SK-N-SH treated with all-trans-retinoic acid at 6 μM for 48 hours (cell line): Measurements from ENCODE around the gene NCAM2.

Experiments
- ARNTL ChIP-seq: fragments of 450-650 bp; formaldehyde crosslinking; IDR thresholded peaks from 2 replicates; pipeline ENCODE4 v1.5.0; 2020; ENCODE audit warnings: low read depth, mild to moderate bottlenecking, moderate library complexity, borderline replicate concordance
- BACH2 ChIP-seq: fragments of 250-450 bp; sonication (Bioruptor Pico); IDR thresholded peaks from 2 replicates; pipeline ENCODE4 v1.9.0; 2021; ENCODE audit warnings: mild to moderate bottlenecking, borderline replicate concordance
- CREB5 ChIP-seq: fragments of 250-450 bp; sonication (Bioruptor Pico); IDR thresholded peaks from 2 replicates; pipeline ENCODE4 v1.5.1; 2020; ENCODE audit warnings: low read depth, mild to moderate bottlenecking, moderate library complexity
- CSRNP3 ChIP-seq: fragments of 250-450 bp; sonication (Bioruptor Pico); IDR thresholded peaks from 2 replicates; pipeline ENCODE4 v1.5.1; 2021; ENCODE audit warnings: mild to moderate bottlenecking, moderate library complexity
- OSR1 ChIP-seq: fragments of 250-450 bp; sonication (Bioruptor Pico); IDR thresholded peaks from 2 replicates; pipeline ENCODE4 v1.8.0; 2022; ENCODE audit warnings: moderate library complexity, mild to moderate bottlenecking, inconsistent platforms
- PATZ1 ChIP-seq: fragments of 250-450 bp; sonication (Bioruptor Pico); IDR thresholded peaks from 2 replicates; pipeline ENCODE4 v1.8.0; 2020; ENCODE audit warnings: mild to moderate bottlenecking, moderate library complexity, borderline replicate concordance
- PPARA ChIP-seq: fragments of 250-450 bp; sonication (Bioruptor Pico); IDR thresholded peaks from 2 replicates; pipeline ENCODE4 v1.5.0; 2020; ENCODE audit warnings: mild to moderate bottlenecking, borderline replicate concordance
- SNAI2 ChIP-seq: fragments of 250-450 bp; sonication (Bioruptor Pico); IDR thresholded peaks from 2 replicates; pipeline ENCODE4 v1.5.0; 2020; ENCODE audit warnings: mild to moderate bottlenecking, moderate library complexity
- TSHZ2 ChIP-seq: fragments of 250-450 bp; sonication (Bioruptor Pico); IDR thresholded peaks from 2 replicates; pipeline ENCODE4 v1.5.0; 2020; ENCODE audit warnings: mild to moderate bottlenecking, moderate library complexity
- ZFP3 ChIP-seq: fragments of 250-450 bp; sonication (Bioruptor Pico); IDR thresholded peaks from 2 replicates; pipeline ENCODE4 v1.5.0; 2020; ENCODE audit warnings: mild to moderate bottlenecking, moderate library complexity
- ZFP30 ChIP-seq: fragments of 450-650 bp; formaldehyde crosslinking; IDR thresholded peaks from 2 replicates; pipeline ENCODE4 v1.5.0; 2022; ENCODE audit warnings: mild to moderate bottlenecking, moderate library complexity
- ZNF565 ChIP-seq: fragments of 450-650 bp; formaldehyde crosslinking; conservative IDR thresholded peaks from 2 replicates; pipeline ENCODE4 v1.5.0; 2020; ENCODE audit warnings: low read depth, mild to moderate bottlenecking, moderate library complexity
- ZNF70 ChIP-seq: fragments of 450-650 bp; formaldehyde crosslinking; IDR thresholded peaks from 2 replicates; pipeline ENCODE4 v1.5.0; 2020; ENCODE audit warnings: mild to moderate bottlenecking, moderate library complexity

- TF ChIP-seq TSHZ2 (CRISPR knock-in tag): no peak
- no peak for TF ChIP-seq ZNF565 (CRISPR knock-in tag)
- TF ChIP-seq PATZ1 (CRISPR knock-in tag): no peak
- TF ChIP-seq CREB5 (CRISPR knock-in tag): no peak
- TF ChIP-seq CSRNP3: no peak
- no peak for TF ChIP-seq PPARA (CRISPR knock-in tag)
- TF ChIP-seq SNAI2 (CRISPR knock-in tag): no peak
- no peak for TF ChIP-seq ZFP30 (CRISPR knock-in tag)
- no peak for TF ChIP-seq ZNF70 (CRISPR knock-in tag)
- TF ChIP-seq ZFP3 (CRISPR knock-in tag): no peak
- no peak for TF ChIP-seq ARNTL (CRISPR knock-in tag)
- no peak for TF ChIP-seq BACH2 (CRISPR knock-in tag)
- no peak for TF ChIP-seq OSR1 (CRISPR knock-in tag)
These were observed 462.8 kb downstream of the NCAM2 start for GRCh38 chr21:21460979-21461378.
